Dedifferentiated amniotic fluid mesenchymal stem cell (primary cell): ENCODE data around the gene ARHGAP15.
A peak's percentile ranks its signal among the peaks of the same experiment; 100 is the strongest.

Experiments
- DNase-seq: peaks from one replicate; pipeline ENCODE4 v3.0.0-alpha.2; 2016; ENCODE audit errors: extremely low spot score

ARHGAP15 gene

GRCh38 chr2:143689541-143689940, 560.3 kb downstream of the ARHGAP15 start:
- no peak for DNase-seq

DNA sequence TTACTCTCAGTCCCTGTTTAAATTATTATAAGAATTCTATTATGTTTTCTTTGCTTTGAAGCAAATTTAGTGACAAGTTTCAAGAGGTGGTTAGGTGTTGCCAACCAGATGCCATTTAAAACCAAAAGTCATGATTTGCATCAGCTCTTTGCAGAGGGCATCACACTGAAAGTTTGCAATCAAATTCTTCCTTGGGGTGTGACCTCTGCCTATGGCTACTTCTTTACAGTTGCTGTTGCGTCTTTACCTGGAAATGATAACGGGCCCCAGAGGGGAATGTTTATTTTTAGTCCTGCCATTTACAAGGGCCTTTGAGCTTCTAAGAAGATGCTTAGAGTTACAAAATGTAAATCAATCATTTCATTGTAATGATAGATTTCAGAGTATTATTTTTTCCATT, 561.0 kb downstream of the ARHGAP15 start:
- no peak for DNase-seq

GRCh38 chr2:143691121-143691520, 561.9 kb downstream of the ARHGAP15 start:
- no peak for DNase-seq

- DNase-seq, result no peak
These were observed 562.9 kb downstream of the ARHGAP15 start for GRCh38 chr2:143692162-143692561.

DNA sequence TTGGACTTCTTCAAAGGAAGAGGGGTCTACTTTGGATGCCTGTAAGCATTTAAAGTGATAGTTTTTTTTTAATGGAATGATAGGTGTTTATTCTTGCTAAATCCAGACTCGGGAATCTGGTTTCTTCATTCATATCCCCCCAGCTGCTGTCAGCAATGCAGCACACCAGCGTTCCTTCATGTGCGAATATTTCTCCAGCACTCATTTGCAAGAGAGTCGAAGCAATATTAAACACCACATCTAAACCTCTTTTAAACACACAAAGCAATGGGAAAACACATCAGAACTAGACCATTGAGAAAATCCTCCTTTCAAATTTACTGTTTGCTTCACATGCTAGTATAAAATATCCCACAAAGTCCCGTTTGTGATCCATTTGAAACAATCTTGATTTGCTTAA, 563.7 kb downstream of the ARHGAP15 start:
- DNase-seq, result no peak

GRCh38 chr2:143694335-143694734, 565.1 kb downstream of the ARHGAP15 start:
- no peak for DNase-seq

- no peak for DNase-seq
These were observed 567.4 kb downstream of the ARHGAP15 start for GRCh38 chr2:143696651-143697050.

- no peak for DNase-seq
These were observed 568.5 kb downstream of the ARHGAP15 start for GRCh38 chr2:143697744-143698143.

- DNase-seq, result no peak
These were observed 569.1 kb downstream of the ARHGAP15 start for GRCh38 chr2:143698352-143698751.

GRCh38 chr2:143698888-143699570, 569.8 kb downstream of the ARHGAP15 start:
- no peak for DNase-seq

DNA sequence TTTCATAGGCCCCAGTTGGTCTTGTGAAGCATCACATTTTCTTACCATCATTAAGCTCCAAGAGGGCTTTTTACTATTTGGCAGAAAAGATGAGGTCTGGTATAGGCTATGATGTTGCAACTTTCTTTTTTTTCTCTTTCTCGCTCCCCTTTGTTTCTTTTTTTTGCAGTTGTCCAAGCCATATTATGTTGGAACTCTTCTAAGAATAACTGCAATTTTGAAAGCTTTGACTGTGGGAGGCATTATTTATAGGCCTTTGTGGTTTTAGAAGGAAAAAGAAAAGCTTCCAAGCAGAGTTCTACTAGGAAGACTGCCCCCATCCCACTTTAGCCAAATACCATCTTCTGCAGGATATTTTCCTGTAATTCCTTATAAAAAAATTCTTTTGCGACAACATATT, 571.6 kb downstream of the ARHGAP15 start:
- DNase-seq, result no peak

DNA sequence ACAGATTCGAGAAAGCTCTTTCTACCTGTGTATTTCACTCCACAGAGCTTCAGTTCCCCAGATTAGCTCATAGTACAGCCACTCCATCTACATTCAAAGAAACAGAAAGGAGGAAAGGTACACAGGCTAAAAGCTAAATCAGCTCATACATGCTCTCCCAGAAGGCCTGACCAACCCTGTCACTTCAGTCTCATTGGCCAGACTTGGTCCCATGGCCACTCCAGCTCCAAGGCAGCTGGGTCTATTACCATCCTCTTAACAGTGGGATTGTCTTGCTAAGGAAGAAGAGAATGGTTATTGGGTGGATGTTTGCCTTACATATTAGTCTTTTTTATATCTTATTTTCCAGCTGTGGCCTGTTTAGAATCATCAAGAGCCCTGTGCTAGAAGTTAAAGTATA, 572.6 kb downstream of the ARHGAP15 start:
- DNase-seq, result no peak

GRCh38 chr2:143702931-143703330, 573.7 kb downstream of the ARHGAP15 start:
- no peak for DNase-seq

GRCh38 chr2:143704451-143705106, 575.4 kb downstream of the ARHGAP15 start:
- no peak for DNase-seq

DNA sequence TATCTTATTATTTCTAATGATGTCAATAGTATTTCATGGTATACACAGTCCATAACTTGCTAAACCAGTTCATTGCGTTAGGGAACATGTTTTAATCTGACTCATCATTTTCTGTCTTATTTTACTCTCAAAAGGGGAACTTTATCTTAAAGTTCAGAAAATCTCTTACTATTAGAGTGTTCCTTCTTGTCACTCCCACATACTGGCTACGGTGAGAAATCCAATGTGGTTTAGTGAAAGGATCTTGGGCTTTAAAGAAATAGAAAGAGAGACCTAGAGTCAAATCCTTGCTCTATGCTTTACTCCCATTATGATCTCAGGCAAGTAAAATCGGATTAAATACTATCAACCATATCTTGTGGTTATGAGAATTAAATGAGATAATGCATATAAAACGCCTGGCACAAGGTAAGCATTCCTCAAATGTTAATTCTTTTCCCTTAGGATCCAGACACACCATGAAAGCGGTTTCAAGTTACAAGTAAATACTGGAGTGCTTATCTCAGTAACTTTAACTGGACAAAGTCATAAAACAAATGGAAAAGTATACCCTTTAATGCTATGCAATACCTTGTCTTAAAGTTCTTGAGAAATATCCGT, 576.0 kb downstream of the ARHGAP15 start:
- DNase-seq, result peak; percentile 30

DNA sequence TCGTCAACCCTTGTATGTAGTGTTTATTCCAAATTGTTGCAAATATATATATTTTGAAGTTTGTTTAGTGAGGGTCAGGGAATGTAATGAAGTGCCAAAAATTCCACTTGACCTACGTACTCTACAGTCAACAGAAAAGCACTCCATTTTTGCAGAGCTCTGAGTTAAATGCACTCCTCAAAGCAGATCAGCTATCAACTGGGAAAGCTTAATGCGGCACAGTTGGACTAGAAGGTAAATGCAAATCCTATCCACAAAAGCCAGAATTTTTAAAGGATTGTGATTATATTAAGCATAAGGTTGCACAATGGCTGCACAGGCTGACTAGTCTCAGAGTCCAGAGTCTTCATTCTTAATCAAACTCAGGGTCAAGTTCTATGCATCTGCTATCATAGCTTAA, 577.1 kb downstream of the ARHGAP15 start:
- DNase-seq, result no peak

DNA sequence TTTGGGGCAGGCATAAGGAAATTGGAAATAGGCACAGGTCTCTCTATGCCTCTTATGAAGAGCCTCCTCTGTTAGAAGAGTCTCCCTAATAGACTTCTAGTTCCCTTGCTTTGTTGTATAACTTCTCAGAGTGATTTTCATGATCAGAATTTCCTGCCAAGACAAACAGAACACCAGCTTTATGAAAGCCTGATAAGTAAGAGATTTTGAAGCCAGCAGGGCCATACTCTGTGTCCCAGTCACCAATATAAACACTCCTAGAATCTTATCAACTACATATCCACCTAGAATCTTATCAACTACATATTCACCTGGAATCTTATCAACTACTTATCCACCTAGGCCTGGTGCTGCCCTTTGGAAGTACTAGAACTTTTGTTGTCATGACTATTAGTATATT, 579.5 kb downstream of the ARHGAP15 start:
- DNase-seq, result no peak

- DNase-seq, result no peak
These were observed 581.0 kb downstream of the ARHGAP15 start for GRCh38 chr2:143710196-143710595.

DNA sequence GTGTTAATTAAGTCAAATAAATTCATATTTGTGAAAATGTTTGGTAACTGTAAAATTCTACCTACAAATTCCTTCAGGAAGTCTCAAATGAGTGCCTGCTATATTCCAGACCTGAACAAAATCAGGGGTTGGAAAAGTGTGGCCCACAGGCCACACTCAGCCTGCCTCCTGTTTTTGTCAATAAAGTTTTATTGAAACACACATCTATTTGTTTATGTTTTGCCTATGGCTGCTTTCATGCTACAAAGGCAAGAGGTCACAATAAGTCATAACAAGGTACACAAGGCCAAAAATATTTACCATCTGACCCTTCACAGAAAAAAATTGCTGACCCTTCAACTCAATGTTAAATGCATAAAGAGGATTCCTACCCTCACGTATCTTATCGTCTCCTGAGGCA, 581.7 kb downstream of the ARHGAP15 start:
- no peak for DNase-seq

DNA sequence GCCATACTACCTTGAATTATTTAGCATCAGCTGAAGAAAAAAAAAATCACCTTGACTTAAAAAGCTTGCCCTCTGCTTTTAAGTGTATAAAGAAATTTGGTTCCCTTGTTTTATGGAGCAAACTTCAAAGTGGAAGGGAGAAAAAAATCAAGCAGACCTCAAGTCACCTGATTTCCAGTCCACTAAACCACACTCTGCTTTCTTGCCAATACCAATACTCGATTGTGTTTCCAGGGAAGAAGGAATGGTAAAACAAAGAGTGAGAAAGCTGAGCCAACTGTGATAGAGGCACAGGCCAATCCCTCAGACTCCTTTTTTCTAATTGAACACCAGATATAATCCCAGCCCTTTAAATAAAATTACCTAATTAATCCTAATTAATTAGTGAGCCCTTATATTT, 587.3 kb downstream of the ARHGAP15 start:
- DNase-seq, result no peak

- DNase-seq, result no peak
These were observed 587.8 kb downstream of the ARHGAP15 start for GRCh38 chr2:143717053-143717452.

DNA sequence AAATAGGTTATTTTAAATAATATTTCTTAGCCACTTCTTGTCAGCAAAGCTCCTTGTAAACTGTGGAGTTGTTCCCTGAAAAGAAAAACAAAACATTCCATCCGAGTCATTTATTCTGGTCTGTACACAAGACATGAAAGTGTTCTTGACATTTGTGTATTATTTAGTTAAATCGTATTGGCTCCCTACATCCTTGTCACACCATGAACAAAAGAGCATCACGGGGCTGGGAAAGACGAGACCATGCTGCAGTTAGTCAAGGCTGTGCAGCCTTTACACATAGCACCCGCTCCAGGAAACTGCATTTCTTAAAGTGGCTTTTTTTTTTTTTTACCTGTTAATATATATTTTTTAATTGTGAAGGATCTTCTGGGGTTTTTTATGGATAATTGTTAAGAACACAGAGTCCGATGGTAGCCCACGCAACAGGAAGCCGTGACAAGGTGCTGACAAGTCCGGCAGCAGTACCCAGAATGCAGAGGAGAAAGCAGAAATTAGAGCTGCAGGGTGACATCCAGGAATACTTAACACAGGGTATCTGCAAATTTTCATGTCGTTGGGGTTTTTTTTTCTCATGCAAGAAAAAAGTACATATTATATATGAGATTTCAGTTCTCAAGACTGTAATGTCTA, 588.4 kb downstream of the ARHGAP15 start:
- no peak for DNase-seq

- DNase-seq, result no peak
These were observed 589.5 kb downstream of the ARHGAP15 start for GRCh38 chr2:143718745-143719144.
